Nephron (organoid): ENCODE results near the gene MOV10L1.

ENCODE experiments used
- H3K27ac Mint-ChIP-seq, 3 experiments: 2 replicates each; pipeline ENCODE4 v1.8.0; 2020; ENCODE audit warnings: mixed read lengths in 3 of 3, mild to moderate bottlenecking in 2 of 3, moderate library complexity in 1 of 3
- H3K27me3 Mint-ChIP-seq: 2 replicates; pipeline ENCODE4 v1.8.0; 2021; ENCODE audit warnings: low read depth, mild to moderate bottlenecking, moderate library complexity, mixed read lengths
- H3K36me3 Mint-ChIP-seq: 2 replicates; pipeline ENCODE4 v1.8.0; 2020; ENCODE audit warnings: low read depth, mixed read lengths
- H3K4me1 Mint-ChIP-seq: 2 replicates; pipeline ENCODE4 v1.8.0; 2020; ENCODE audit warnings: mixed read lengths
- H3K4me3 Mint-ChIP-seq, 3 experiments: 2 replicates each; pipeline ENCODE4 v1.8.0; 2020; ENCODE audit warnings: mild to moderate bottlenecking in 3 of 3, mixed read lengths in 3 of 3, moderate library complexity in 2 of 3
- H3K9me3 Mint-ChIP-seq: 2 replicates; pipeline ENCODE4 v1.8.0; 2020; ENCODE audit warnings: mixed read lengths
- TF ChIP-seq, protein P1 (sequence below), 3 experiments: fragments of 200-600 bp; sonication (generic); IDR thresholded peaks; one replicate each; pipeline ENCODE4 v1.5.0; 2021; ENCODE audit warnings: antibody characterized with exemption in 3 of 3; ENCODE audit not compliant: unreplicated experiment in 3 of 3

MOV10L1 gene

DNA sequence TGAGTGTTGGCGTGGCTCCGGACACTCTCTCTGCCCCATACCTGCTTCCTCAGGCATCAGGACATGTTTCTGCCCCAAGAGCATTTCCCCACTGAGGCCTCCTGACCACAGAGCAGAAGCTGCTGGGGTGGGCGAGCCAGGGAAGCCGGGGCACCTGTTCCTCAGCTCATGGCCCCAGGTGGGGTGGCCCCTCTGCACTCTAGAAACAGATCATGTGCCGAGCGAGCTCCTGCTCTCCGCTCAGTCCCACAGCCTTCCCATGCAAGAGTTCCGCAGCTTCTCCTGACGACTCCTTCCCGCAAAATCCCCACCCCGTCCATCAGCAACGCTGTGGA, 58.3 kb downstream of the MOV10L1 start:
- no peak overlapping the region for H3K4me3 Mint-ChIP-seq
- H3K27ac Mint-ChIP-seq = no peak overlapping the region
- H3K27me3 Mint-ChIP-seq = peaks cover 34% of the 10 kb centered on the region
- TF ChIP-seq, protein P1, sequence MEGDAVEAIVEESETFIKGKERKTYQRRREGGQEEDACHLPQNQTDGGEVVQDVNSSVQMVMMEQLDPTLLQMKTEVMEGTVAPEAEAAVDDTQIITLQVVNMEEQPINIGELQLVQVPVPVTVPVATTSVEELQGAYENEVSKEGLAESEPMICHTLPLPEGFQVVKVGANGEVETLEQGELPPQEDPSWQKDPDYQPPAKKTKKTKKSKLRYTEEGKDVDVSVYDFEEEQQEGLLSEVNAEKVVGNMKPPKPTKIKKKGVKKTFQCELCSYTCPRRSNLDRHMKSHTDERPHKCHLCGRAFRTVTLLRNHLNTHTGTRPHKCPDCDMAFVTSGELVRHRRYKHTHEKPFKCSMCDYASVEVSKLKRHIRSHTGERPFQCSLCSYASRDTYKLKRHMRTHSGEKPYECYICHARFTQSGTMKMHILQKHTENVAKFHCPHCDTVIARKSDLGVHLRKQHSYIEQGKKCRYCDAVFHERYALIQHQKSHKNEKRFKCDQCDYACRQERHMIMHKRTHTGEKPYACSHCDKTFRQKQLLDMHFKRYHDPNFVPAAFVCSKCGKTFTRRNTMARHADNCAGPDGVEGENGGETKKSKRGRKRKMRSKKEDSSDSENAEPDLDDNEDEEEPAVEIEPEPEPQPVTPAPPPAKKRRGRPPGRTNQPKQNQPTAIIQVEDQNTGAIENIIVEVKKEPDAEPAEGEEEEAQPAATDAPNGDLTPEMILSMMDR (IDR thresholded peaks at IDR 0.05; ENCODE audit: unreplicated experiment in 3 of 3) = no peak
- no peaks in the 10 kb centered on the region for H3K9me3 Mint-ChIP-seq
- H3K4me1 Mint-ChIP-seq = peaks cover 17% of the 10 kb centered on the region
- no peaks in the 10 kb centered on the region for H3K36me3 Mint-ChIP-seq

DNA sequence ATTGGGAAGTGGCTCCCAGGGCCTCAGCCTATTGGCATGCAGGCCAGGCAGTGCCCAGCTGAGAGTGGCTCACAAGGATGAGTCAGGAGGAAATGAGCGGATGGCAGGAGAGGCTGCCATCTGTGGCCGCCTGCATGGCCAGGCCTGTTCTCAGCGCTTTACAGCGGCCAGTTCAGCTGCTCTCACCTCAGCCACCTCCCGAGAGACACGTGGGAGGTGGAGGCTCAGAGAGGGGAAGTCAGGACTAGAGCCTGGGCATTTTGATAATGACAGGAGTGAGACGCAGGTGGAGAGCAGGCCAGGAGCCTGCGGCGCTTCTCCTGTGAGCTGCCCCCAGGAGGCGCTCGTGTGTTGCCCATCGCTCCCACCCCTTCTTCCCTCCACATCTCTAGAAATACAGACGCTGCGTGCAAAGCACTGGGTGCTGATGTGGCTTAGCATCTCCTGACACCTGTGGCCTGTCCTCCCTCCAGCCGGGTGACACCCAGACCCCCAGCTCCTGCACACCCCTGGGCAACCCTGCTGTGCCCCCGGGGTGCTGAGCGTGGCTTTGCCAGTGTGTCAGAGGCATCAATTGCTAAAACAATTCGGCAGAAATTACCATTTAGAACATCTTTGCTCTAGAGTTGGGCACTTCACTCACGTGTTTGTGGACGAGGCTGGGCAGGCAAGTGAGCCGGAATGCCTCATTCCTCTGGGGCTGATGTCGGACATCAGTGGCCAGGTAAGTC, 59.4 kb downstream of the MOV10L1 start:
- Mint-ChIP-seq H3K4me3 (no peak overlapping the region), H3K27ac (no peak overlapping the region)

DNA sequence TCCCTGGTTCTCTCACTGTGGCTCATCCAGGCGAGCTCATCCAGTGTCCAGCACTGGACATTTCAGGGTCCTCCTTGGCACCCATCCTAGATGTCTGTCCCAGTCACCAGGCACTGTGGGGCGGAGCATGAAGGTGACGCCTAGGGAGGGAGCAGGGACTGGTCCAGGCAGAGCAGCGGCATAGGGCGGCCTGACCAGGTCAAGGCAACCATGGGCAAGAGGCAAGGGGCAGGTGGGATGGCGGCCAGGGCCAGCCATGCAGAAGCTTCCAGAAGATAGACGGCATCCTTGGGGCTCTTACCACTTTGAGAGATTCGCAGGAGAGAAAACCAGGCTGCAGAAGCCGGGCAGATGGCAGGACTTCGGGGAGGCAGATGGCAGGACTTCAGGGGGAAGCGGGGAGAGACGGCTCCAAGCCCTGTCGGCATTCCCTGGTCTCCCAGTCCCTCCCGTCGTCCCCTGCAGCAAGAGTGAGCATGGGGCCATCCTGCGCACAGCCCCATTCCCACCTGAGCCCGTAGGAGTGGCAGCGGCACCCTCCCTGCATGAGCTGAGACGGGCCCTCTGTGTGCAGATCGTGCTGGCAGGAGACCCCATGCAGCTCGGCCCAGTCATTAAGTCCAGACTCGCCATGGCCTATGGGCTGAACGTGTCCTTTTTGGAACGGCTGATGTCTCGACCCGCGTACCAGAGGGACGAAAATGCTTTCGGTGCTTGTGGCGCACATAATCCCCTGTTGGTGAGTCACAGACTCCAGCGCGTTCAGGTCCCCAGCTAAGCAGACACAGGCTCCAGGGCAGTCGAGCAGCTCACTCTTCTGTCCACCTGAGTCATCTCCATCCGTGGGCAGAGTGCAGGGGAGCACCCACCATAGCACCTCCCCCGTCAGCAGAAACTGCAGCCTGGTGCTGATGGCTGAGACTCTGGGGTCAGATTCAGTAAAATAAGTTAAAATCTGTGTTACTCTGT, 60.6 kb downstream of the MOV10L1 start:
- Mint-ChIP-seq H3K27ac (no peak overlapping the region), H3K4me3 (no peak overlapping the region), H3K27me3 (peaks cover 20% of the 10 kb centered on the region), H3K4me1 (peaks cover 13% of the 10 kb centered on the region), H3K36me3 (no peaks in the 10 kb centered on the region), H3K9me3 (no peaks in the 10 kb centered on the region)
- TF ChIP-seq, protein P1 (IDR thresholded peaks at IDR 0.05; ENCODE audit: unreplicated experiment in 3 of 3) = no peak

More for the DNA sequence above, 59.4 kb downstream of the MOV10L1 start:
- peaks cover 24% of the 10 kb centered on the region for H3K27me3 Mint-ChIP-seq
- H3K36me3 Mint-ChIP-seq = no peaks in the 10 kb centered on the region
- peaks cover 17% of the 10 kb centered on the region for H3K4me1 Mint-ChIP-seq
- TF ChIP-seq, protein P1 (IDR thresholded peaks at IDR 0.05; ENCODE audit: unreplicated experiment in 3 of 3) = peak; percentile 64 to 73 (median 65)
- H3K9me3 Mint-ChIP-seq = no peaks in the 10 kb centered on the region

GRCh38 chr22:50151571-50152537, 62.0 kb downstream of the MOV10L1 start:
- H3K36me3 Mint-ChIP-seq = no peaks in the 10 kb centered on the region
- H3K4me1 Mint-ChIP-seq = peaks cover 2% of the 10 kb centered on the region
- H3K27me3 Mint-ChIP-seq = peaks cover 20% of the 10 kb centered on the region
- TF ChIP-seq, protein P1 (IDR thresholded peaks at IDR 0.05; ENCODE audit: unreplicated experiment in 3 of 3) = no peak
- no peak overlapping the region for H3K27ac Mint-ChIP-seq
- H3K4me3 Mint-ChIP-seq = no peak overlapping the region
- no peaks in the 10 kb centered on the region for H3K9me3 Mint-ChIP-seq

DNA sequence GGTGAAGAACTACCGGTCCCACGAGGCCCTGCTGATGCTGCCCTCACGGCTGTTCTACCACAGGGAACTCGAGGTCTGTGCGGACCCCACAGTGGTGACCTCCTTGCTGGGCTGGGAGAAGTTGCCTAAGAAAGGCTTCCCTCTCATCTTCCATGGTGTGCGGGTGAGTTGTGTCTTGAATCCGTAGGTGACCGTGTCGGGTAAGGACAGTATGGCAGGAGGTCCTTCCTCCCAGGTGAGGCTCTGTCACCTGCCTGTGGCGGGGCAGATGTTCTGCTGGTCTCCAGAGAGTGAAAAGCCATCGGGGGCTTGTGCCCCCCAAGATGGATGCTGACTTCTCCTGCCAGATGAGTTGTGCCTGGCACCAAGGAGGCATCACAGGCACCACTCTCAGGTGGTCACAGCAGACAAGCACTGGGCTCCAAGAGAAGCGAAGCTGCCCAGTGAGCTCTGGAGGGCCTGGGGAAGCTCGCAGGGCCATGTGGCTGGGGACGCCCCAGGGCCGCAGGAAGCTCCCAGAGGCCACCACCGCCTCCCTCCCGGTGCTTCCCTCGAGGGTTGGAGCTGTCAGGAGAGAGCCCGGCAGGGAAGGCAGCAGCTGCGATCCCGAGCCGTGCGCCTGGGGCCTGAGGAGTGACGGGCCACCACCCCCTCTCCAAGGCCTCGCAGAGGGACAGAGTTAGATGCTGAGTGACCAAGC, 63.4 kb downstream of the MOV10L1 start:
- Mint-ChIP-seq H3K9me3 (no peaks in the 10 kb centered on the region), H3K4me3 (no peak overlapping the region), H3K4me1 (no peaks in the 10 kb centered on the region), H3K36me3 (no peaks in the 10 kb centered on the region), H3K27ac (no peak overlapping the region), H3K27me3 (peaks cover 20% of the 10 kb centered on the region)
- TF ChIP-seq, protein P1 (IDR thresholded peaks at IDR 0.05; ENCODE audit: unreplicated experiment in 3 of 3) = no peak
